ENCODE measurements around the gene NFIB.

GRCh38 chr9:14084867-14085266 lies 229.1 kb downstream of the NFIB start:
- TF ChIP-seq CTCF (optimal IDR thresholded peaks at IDR 0.05 in 1 of 3, IDR thresholded peaks at IDR 0.05 in 1 of 3, conservative IDR thresholded peaks at IDR 0.05 in 1 of 3; ENCODE audit: extremely low read depth in 1 of 3, insufficient read depth in 2 of 3, low read length in 3 of 3), result no peak
- TF ChIP-seq EZH2 (IDR thresholded peaks at IDR 0.05; ENCODE audit: low read length), result no peak

Data from keratinocyte (primary cell).